DLD1 (cell line): Measurements from ENCODE around the gene MAGI1.

Experiments
- in situ Hi-C: cut with HindIII; loops from 2 replicates; pipeline ENCODE4 v1.10.0; 2017; ENCODE audit warnings: low sequenced_read_pairs

MAGI1 gene

GRCh38 chr3:65772758-65773157 is 266.0 kb downstream of the MAGI1 start:
- in situ Hi-C loops: no loop called here

GRCh38 chr3:65767551-65767950 is 271.2 kb downstream of the MAGI1 start:
- in situ Hi-C loops: no loop called here

- in situ Hi-C loops: no loop called here
These were observed 276.5 kb downstream of the MAGI1 start for GRCh38 chr3:65762235-65762580.

GRCh38 chr3:65761446-65762234 is 277.1 kb downstream of the MAGI1 start:
- in situ Hi-C loops: no loop called here

GRCh38 chr3:65758876-65759598 is 279.7 kb downstream of the MAGI1 start:
- in situ Hi-C loops: no loop called here

- in situ Hi-C loops: no loop called here
These were observed 280.3 kb downstream of the MAGI1 start for GRCh38 chr3:65758438-65758837.

GRCh38 chr3:65752636-65753035 is 286.1 kb downstream of the MAGI1 start:
- in situ Hi-C loops: no loop called here

- in situ Hi-C loops: no loop called here
These were observed 287.5 kb downstream of the MAGI1 start for GRCh38 chr3:65751123-65751700.

GRCh38 chr3:65749066-65749465 is 289.7 kb downstream of the MAGI1 start:
- in situ Hi-C loops: no loop called here

- in situ Hi-C loops: no loop called here
These were observed 290.4 kb downstream of the MAGI1 start for GRCh38 chr3:65748326-65748725.

- in situ Hi-C loops: no loop called here
These were observed 291.9 kb downstream of the MAGI1 start for GRCh38 chr3:65746848-65747247.

- in situ Hi-C loops: no loop called here
These were observed 293.4 kb downstream of the MAGI1 start for GRCh38 chr3:65745306-65745705.

GRCh38 chr3:65742914-65743313 is 295.8 kb downstream of the MAGI1 start:
- in situ Hi-C loops: no loop called here

- in situ Hi-C loops: no loop called here
These were observed 297.2 kb downstream of the MAGI1 start for GRCh38 chr3:65741540-65741939.

GRCh38 chr3:65739901-65740541 is 298.7 kb downstream of the MAGI1 start:
- in situ Hi-C loops: no loop called here

GRCh38 chr3:65734792-65735191 is 303.9 kb downstream of the MAGI1 start:
- in situ Hi-C loops: no loop called here

- in situ Hi-C loops: no loop called here
These were observed 304.3 kb downstream of the MAGI1 start for GRCh38 chr3:65734382-65734781.

GRCh38 chr3:65733459-65733858 is 305.3 kb downstream of the MAGI1 start:
- in situ Hi-C loops: no loop called here

GRCh38 chr3:65732051-65732935 is 306.4 kb downstream of the MAGI1 start:
- in situ Hi-C loops: no loop called here

- in situ Hi-C loops: no loop called here
These were observed 308.3 kb downstream of the MAGI1 start for GRCh38 chr3:65730449-65730848.

GRCh38 chr3:65729973-65730372 is 308.7 kb downstream of the MAGI1 start:
- in situ Hi-C loops: no loop called here
